ENCODE data around the gene TLK2. TPM values are rescaled to one million over a fixed set of nuclear protein-coding genes. Genes with fewer than 3 reads are reported as not detected.

Gene TLK2
- polyA plus RNA-seq, 1 donor (not counting 4 experiments of a cell fraction or from before 2014, with no cell fraction given) = 33.4 TPM

DNA sequence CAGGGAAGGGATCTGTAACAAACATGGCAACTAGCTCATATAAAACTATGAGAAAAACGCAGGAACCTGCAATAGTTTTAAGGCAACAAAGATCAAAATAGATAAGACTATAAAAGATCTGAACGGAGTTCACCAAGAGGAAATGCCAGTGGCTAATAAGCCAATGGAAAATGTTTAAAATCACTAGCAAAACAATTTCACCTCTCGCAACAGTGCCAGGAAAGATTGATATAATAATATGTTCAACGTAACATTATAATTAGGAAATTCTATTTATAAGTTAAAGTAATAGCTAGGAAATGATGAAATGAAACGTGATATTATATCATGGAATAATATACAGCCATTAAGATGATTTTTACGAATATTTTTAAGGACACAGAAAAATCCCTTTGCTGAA is 164.9 kb downstream of the TLK2 start:
- Histone ChIP-seq H3K9me3 (ENCODE audit: control insufficient read depth, low read depth, low read length) (no peaks in the 10 kb centered on the region), H3K36me3 (ENCODE audit: control insufficient read depth in 2 of 2, extremely low read depth in 1 of 2, insufficient read depth in 2 of 2, low read length in 2 of 2) (peaks cover 0 to 1% of the 10 kb centered on the region in 2 experiments), H3K4me1 (ENCODE audit: control insufficient read depth, extremely low read depth, insufficient read depth, low read length) (no peaks in the 10 kb centered on the region), H3K27me3 (ENCODE audit: control insufficient read depth, extremely low read depth, insufficient read depth, low read length) (no peaks in the 10 kb centered on the region), H3K4me3 (ENCODE audit: control insufficient read depth in 2 of 3, extremely low read depth in 1 of 3, insufficient read depth in 2 of 3, low read depth in 1 of 3, low read length in 3 of 3) (no peak overlapping the region), H3K9me1 (ENCODE audit: control insufficient read depth, extremely low read depth, insufficient read depth, low read length) (no peaks in the 10 kb centered on the region), H3K9ac (ENCODE audit: control insufficient read depth, extremely low read depth, insufficient read depth, low read length) (no peak overlapping the region), H2AFZ (ENCODE audit: control insufficient read depth, low read length) (no peak overlapping the region), H3K79me2 (ENCODE audit: control insufficient read depth, insufficient read depth, low read length) (no peaks in the 10 kb centered on the region), H4K20me1 (ENCODE audit: control insufficient read depth, extremely low read depth, insufficient read depth, low read length) (no peaks in the 10 kb centered on the region), H3K27ac (ENCODE audit: control insufficient read depth, insufficient read depth, low read length) (no peak overlapping the region), H3K4me2 (ENCODE audit: control insufficient read depth, extremely low read depth, insufficient read depth, low read depth, low read length) (no peak overlapping the region)
- DNase-seq (ENCODE audit: low read depth, low spot score) (no peak), FAIRE-seq (no peak)
- dilution Hi-C loops (cut with MboI; ENCODE audit: extremely low pct_ligation_motif_present, low sequenced_read_pairs) = no loop called here
- TF ChIP-seq EZH2 (IDR thresholded peaks at IDR 0.05; ENCODE audit: low read length) (no peak), CTCF (optimal IDR thresholded peaks at IDR 0.05 in 1 of 3, IDR thresholded peaks at IDR 0.05 in 1 of 3, conservative IDR thresholded peaks at IDR 0.05 in 1 of 3; ENCODE audit: extremely low read depth in 1 of 3, insufficient read depth in 2 of 3, low read length in 3 of 3) (no peak)

DNA sequence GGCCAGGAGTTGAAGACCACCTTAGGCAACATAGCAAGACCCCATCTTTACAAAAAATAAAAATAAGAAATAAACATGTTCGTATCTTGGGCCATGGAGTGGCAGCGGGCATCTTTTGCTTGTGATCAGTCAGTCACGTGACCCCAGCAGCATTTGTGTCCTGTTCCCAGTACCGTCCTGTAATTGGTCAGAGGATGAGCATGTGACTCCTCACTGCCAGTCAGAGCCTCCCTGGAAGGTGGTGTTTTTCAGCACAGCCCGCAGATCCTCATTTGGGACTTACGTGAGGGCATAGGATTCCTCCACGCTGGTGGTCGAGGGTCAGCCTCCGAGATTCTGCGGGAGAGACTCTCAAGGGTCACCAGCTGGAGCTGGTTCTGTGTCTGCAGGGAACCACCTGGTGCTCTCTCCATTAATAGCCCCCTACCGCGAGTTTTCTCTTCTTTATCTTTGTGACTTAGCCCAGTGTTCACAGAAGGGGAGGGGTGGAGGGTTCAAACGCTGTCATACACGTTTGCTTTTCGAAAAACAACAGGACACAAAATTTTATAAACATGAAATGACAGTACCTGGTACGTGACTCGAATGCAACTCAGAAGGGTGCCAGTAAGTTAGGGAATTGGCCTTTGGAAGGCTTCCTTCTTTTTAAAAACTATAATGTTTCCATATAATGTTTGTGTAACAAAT is 166.0 kb downstream of the TLK2 start:
- Histone ChIP-seq H3K9ac (ENCODE audit: control insufficient read depth, extremely low read depth, insufficient read depth, low read length) (no peak overlapping the region), H3K27ac (ENCODE audit: control insufficient read depth, insufficient read depth, low read length) (no peak overlapping the region), H2AFZ (ENCODE audit: control insufficient read depth, low read length) (no peak overlapping the region), H3K36me3 (ENCODE audit: control insufficient read depth in 2 of 2, extremely low read depth in 1 of 2, insufficient read depth in 2 of 2, low read length in 2 of 2) (peaks cover 0 to 1% of the 10 kb centered on the region in 2 experiments), H3K9me3 (ENCODE audit: control insufficient read depth, low read depth, low read length) (no peaks in the 10 kb centered on the region), H3K4me3 (ENCODE audit: control insufficient read depth in 2 of 3, extremely low read depth in 1 of 3, insufficient read depth in 2 of 3, low read depth in 1 of 3, low read length in 3 of 3) (no peak overlapping the region), H3K4me1 (ENCODE audit: control insufficient read depth, extremely low read depth, insufficient read depth, low read length) (no peaks in the 10 kb centered on the region), H3K9me1 (ENCODE audit: control insufficient read depth, extremely low read depth, insufficient read depth, low read length) (no peaks in the 10 kb centered on the region), H3K27me3 (ENCODE audit: control insufficient read depth, extremely low read depth, insufficient read depth, low read length) (no peaks in the 10 kb centered on the region), H3K79me2 (ENCODE audit: control insufficient read depth, insufficient read depth, low read length) (no peaks in the 10 kb centered on the region), H3K4me2 (ENCODE audit: control insufficient read depth, extremely low read depth, insufficient read depth, low read depth, low read length) (no peak overlapping the region), H4K20me1 (ENCODE audit: control insufficient read depth, extremely low read depth, insufficient read depth, low read length) (no peaks in the 10 kb centered on the region)
- dilution Hi-C loops (cut with MboI; ENCODE audit: extremely low pct_ligation_motif_present, low sequenced_read_pairs) = no loop called here
- DNase-seq (ENCODE audit: low read depth, low spot score) (no peak), FAIRE-seq (no peak)
- TF ChIP-seq CTCF (optimal IDR thresholded peaks at IDR 0.05 in 1 of 3, IDR thresholded peaks at IDR 0.05 in 1 of 3, conservative IDR thresholded peaks at IDR 0.05 in 1 of 3; ENCODE audit: extremely low read depth in 1 of 3, insufficient read depth in 2 of 3, low read length in 3 of 3) (no peak), EZH2 (IDR thresholded peaks at IDR 0.05; ENCODE audit: low read length) (no peak)

Data from keratinocyte (primary cell).